PC-3 (cell line): ENCODE data around the gene SCAI. TPM values are rescaled to one million over a fixed set of nuclear protein-coding genes. Genes with fewer than 3 reads are reported as not detected.

Experiments used
- ATAC-seq: fragments of 200-7000 bp; cut with Tn5 transposase; 2 replicates; pipeline ENCODE4 v1.9.1; 2020; ENCODE audit warnings: mild to moderate bottlenecking, moderate library complexity
- BruUV-seq: library from RNA; stranded (reverse); fragments of 400-500 nt; replicated peaks from 2 replicates; lab custom pipeline; 2021; lab: Mats Ljungman, UMichigan
- CTCF ChIA-PET: fragments of 300-600 bp; sonication (Branson Sonifier 250); formaldehyde crosslinking; loops from one replicate; lab custom pipeline; 2022; ENCODE audit warnings: antibody characterized with exemption; lab: Charles Lee
- POLR2A ChIA-PET: fragments of 300-600 bp; sonication (Branson Sonifier 250); formaldehyde crosslinking; loops from one replicate; lab custom pipeline; 2022; ENCODE audit warnings: antibody characterized with exemption; ENCODE audit not compliant: unreplicated experiment; lab: Charles Lee
- DNase-seq: peaks from one replicate; pipeline ENCODE4 v3.0.0-alpha.2; 2015
- H2AFZ ChIP-seq: fragments of 300-600 bp; sonication (generic); 2 replicates; pipeline ENCODE4 v1.6.0; 2016; ENCODE audit warnings: antibody characterized with exemption, low read length
- H3F3A ChIP-seq: fragments of 300-600 bp; sonication (generic); one replicate; pipeline ENCODE4 v1.6.0; 2017; ENCODE audit warnings: antibody characterized with exemption, low read length, control low read depth, mild to moderate bottlenecking; ENCODE audit not compliant: unreplicated experiment
- H3K27ac ChIP-seq: fragments of 300-600 bp; sonication (generic); 2 replicates; pipeline ENCODE4 v1.5.1; 2016; ENCODE audit warnings: mild to moderate bottlenecking, low read length
- H3K27me3 ChIP-seq: fragments of 300-600 bp; sonication (generic); 2 replicates; pipeline ENCODE4 v1.6.1; 2016; ENCODE audit warnings: low read length, mixed read lengths
- H3K36me3 ChIP-seq: fragments of 300-600 bp; sonication (generic); 2 replicates; pipeline ENCODE4 v1.6.1; 2016; ENCODE audit warnings: low read depth, mixed run types, low read length, mixed read lengths
- H3K4me1 ChIP-seq: fragments of 300-600 bp; sonication (generic); 2 replicates; pipeline ENCODE4 v1.5.1; 2016; ENCODE audit warnings: low read length; ENCODE audit not compliant: insufficient read depth
- H3K4me2 ChIP-seq: fragments of 300-600 bp; sonication (generic); 2 replicates; pipeline ENCODE4 v1.6.0; 2016; ENCODE audit warnings: low read length
- H3K4me3 ChIP-seq: fragments of 300-600 bp; sonication (generic); 2 replicates; pipeline ENCODE4 v1.5.1; 2016; ENCODE audit warnings: mild to moderate bottlenecking, low read length, mixed read lengths
- H3K79me2 ChIP-seq: fragments of 300-600 bp; sonication (generic); 2 replicates; pipeline ENCODE4 v1.6.1; 2017; ENCODE audit warnings: low read length, mixed read lengths
- H3K9ac ChIP-seq: fragments of 300-600 bp; sonication (generic); 2 replicates; pipeline ENCODE4 v1.6.0; 2016; ENCODE audit warnings: mild to moderate bottlenecking, low read length
- H3K9me2 ChIP-seq: fragments of 300-600 bp; sonication (generic); replicated peaks from 2 replicates; pipeline ENCODE4 v1.6.1; 2016; ENCODE audit warnings: mixed run types, low read length, mixed read lengths
- H3K9me3 ChIP-seq: fragments of 300-600 bp; sonication (generic); 2 replicates; pipeline ENCODE4 v1.6.1; 2016; ENCODE audit warnings: low read length, mixed read lengths
- H4K20me1 ChIP-seq: fragments of 300-600 bp; sonication (generic); 2 replicates; pipeline ENCODE4 v1.6.1; 2016; ENCODE audit warnings: low read length, mixed read lengths
- EZH2 ChIP-seq: fragments of 300-600 bp; sonication (generic); IDR thresholded peaks from one replicate; pipeline ENCODE4 v1.6.1; 2017; ENCODE audit warnings: antibody characterized with exemption, mild to moderate bottlenecking, low read length; ENCODE audit not compliant: unreplicated experiment
- EZH2phosphoT487 ChIP-seq: fragments of 300-600 bp; sonication (generic); IDR thresholded peaks from 2 replicates; pipeline ENCODE4 v1.6.1; 2018; ENCODE audit warnings: mild to moderate bottlenecking, antibody characterized with exemption, low read length, borderline replicate concordance
- intact Hi-C: fragments of 100-400 bp; cut with micrococcal nuclease; formaldehyde crosslinking; loops from 2 replicates; pipeline ENCODE4 v1.9.0; 2023
- total RNA-seq: library from RNA; depleted of rRNA; stranded (reverse); fragments of >200 nt; gene quantifications from 2 replicates; pipeline ENCODE4 v1.2.3, GENCODE V29; 2014
- TF ChIP-seq, protein P1 (sequence below): fragments of 300-600 bp; sonication (generic); conservative IDR thresholded peaks from 2 replicates; pipeline ENCODE4 v1.5.1; 2017; ENCODE audit warnings: antibody characterized with exemption, low read depth, mild to moderate bottlenecking, low read length

SCAI gene
- total RNA-seq, 1 experiment from 2014 or later: 5.2 TPM

DNA sequence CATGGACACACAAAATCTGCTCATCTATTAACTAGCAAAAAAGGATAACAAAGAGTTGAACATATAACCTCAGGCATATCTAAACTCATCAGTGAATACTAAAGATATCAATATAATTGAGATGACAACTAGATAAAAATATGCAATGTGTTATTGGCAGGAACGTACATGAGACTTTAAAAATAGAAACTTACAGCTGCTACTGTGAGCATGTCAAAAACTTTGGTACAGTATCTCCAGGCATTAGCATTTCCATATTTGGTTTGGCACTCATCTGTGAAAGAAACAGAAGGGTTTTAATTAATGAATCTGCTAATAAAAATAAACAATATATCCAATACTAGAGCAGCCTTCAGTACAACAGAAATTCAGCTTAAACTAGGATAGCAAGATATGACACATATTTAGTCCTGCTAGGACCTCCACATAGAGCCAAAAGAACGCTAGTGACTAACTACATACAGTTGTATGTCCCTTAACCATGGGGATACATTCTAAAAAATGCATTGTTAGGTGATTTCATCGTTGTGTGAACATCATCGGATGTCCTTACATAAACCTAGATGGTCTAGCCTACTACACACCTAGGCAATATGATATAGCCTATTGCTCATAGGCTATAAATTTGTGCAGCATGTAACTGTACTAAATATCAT is 10.5 kb upstream of the SCAI start:
- Histone ChIP-seq H3K4me1 (no peaks in the 10 kb centered on the region), H3K9ac (no peak overlapping the region), H3K9me3 (no peaks in the 10 kb centered on the region), H3K4me2 (no peak overlapping the region), H3K36me3 (0 out of 2 replicates have a peak, but pooled peaks cover 6% of the 10 kb centered on the region), H3K4me3 (no peak overlapping the region), H3K9me2 (no peaks in the 10 kb centered on the region), H4K20me1 (no peaks in the 10 kb centered on the region), H3F3A (no peaks in the 10 kb centered on the region), H3K79me2 (no peaks in the 10 kb centered on the region), H2AFZ (no peak overlapping the region), H3K27ac (no peak overlapping the region), H3K27me3 (no peaks in the 10 kb centered on the region)
- TF ChIP-seq EZH2phosphoT487 (no peak), EZH2 (no peak)
- BruUV-seq: no TSS peak
- POLR2A ChIA-PET: no interaction called here
- ATAC-seq: no peak
- DNase-seq: no peak
- intact Hi-C loops: no loop called here
- CTCF ChIA-PET: no interaction called here

DNA sequence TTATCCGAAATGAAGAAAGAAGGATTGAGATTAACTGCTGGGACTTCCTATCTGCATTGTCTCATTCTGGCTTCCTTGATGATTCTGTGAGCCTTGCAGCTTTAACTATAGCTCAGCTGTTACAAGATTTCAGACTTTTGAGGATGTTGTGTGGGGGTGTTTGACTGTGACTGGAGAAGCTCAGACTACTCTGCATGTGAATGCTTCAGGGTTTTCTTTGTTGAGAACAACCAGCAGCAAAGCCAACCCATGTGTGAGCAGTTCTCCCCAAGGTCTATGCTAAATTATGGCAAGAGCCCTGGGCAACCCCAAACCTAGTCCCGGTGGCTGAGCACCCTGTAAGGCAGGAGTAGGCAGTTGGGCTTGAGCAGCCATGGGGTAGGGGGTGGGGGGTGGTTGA is 8.4 kb upstream of the SCAI start:
- H3K9me2 ChIP-seq: no peaks in the 10 kb centered on the region
- no TSS peak for BruUV-seq
- H3K4me2 ChIP-seq: no peak overlapping the region
- ChIA-PET CTCF (no interaction called here), POLR2A (no interaction called here)
- TF ChIP-seq EZH2: no peak
- TF ChIP-seq, protein P1, sequence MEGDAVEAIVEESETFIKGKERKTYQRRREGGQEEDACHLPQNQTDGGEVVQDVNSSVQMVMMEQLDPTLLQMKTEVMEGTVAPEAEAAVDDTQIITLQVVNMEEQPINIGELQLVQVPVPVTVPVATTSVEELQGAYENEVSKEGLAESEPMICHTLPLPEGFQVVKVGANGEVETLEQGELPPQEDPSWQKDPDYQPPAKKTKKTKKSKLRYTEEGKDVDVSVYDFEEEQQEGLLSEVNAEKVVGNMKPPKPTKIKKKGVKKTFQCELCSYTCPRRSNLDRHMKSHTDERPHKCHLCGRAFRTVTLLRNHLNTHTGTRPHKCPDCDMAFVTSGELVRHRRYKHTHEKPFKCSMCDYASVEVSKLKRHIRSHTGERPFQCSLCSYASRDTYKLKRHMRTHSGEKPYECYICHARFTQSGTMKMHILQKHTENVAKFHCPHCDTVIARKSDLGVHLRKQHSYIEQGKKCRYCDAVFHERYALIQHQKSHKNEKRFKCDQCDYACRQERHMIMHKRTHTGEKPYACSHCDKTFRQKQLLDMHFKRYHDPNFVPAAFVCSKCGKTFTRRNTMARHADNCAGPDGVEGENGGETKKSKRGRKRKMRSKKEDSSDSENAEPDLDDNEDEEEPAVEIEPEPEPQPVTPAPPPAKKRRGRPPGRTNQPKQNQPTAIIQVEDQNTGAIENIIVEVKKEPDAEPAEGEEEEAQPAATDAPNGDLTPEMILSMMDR: no peak
- TF ChIP-seq EZH2phosphoT487: no peak
- no peak for ATAC-seq
- no peaks in the 10 kb centered on the region for H3K9me3 ChIP-seq
- 0 out of 2 replicates have a peak, but pooled peaks cover 6% of the 10 kb centered on the region for H3K36me3 ChIP-seq
- no peaks in the 10 kb centered on the region for H4K20me1 ChIP-seq
- H3K4me3 ChIP-seq: no peak overlapping the region
- DNase-seq: no peak
- no peak overlapping the region for H2AFZ ChIP-seq
- H3K27ac ChIP-seq: no peak overlapping the region
- H3K27me3 ChIP-seq: no peaks in the 10 kb centered on the region
- H3K4me1 ChIP-seq: no peaks in the 10 kb centered on the region
- H3F3A ChIP-seq: no peaks in the 10 kb centered on the region
- intact Hi-C loops: no loop called here
- H3K9ac ChIP-seq: no peak overlapping the region
- H3K79me2 ChIP-seq: no peaks in the 10 kb centered on the region

DNA sequence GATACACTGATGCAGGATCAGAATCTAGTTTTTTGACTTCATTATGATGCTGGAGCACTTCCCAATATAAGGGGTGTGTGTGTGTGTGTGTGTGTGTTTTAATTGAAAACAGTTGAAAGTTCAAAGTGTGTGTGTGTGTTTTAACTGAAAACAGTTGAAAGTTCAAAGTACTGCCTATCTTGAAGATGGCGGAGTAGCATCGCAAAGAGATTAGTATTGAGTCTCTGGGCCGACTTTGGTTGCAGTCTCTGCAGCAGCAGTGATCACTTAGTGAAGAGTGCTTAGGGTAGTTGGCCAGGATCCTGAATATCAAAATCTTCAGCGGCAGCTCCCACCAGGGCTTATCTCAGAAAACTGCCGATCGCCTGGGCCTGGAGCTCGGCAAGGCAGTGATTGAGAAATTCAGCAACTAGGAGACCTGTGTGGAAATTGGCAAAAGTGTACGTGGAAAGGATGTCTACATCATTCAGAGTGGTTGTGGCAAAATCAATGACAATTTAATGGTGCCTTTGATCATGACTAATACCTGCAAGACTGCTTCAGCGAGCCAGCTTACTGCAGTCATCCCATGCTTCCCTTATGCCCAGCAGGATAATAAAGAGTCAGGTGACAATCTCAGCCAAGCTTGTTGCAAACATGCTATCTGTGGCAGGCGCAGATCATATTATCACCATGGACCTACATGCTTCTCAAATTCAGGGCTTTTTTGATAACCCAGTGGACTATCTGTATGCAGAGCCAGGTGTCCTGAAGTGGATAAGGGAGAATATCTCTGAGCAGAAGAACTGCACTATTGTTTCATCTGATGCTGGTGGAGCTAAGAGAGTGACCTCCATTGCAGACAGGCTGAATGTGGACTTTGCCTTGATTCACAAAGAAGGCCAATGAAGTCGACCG is 7.3 kb upstream of the SCAI start:
- intact Hi-C loops: no loop called here

More for the DNA sequence above, 7.3 kb upstream of the SCAI start:
- Histone ChIP-seq H3K4me3 (no peak overlapping the region), H4K20me1 (no peaks in the 10 kb centered on the region), H3K9me3 (no peaks in the 10 kb centered on the region), H3F3A (no peaks in the 10 kb centered on the region), H3K27ac (no peak overlapping the region), H3K4me2 (no peak overlapping the region), H3K4me1 (no peaks in the 10 kb centered on the region), H2AFZ (no peak overlapping the region), H3K9me2 (no peaks in the 10 kb centered on the region), H3K79me2 (no peaks in the 10 kb centered on the region), H3K9ac (no peak overlapping the region), H3K36me3 (0 out of 2 replicates have a peak, but pooled peaks cover 6% of the 10 kb centered on the region), H3K27me3 (no peaks in the 10 kb centered on the region)
- ATAC-seq: no peak
- POLR2A ChIA-PET: no interaction called here
- no TSS peak for BruUV-seq
- CTCF ChIA-PET: no interaction called here
- TF ChIP-seq EZH2: no peak
- no peak for TF ChIP-seq EZH2phosphoT487
- TF ChIP-seq, protein P1: no peak
- DNase-seq: no peak
